Measurements from ENCODE around the gene NBAS.

DNA sequence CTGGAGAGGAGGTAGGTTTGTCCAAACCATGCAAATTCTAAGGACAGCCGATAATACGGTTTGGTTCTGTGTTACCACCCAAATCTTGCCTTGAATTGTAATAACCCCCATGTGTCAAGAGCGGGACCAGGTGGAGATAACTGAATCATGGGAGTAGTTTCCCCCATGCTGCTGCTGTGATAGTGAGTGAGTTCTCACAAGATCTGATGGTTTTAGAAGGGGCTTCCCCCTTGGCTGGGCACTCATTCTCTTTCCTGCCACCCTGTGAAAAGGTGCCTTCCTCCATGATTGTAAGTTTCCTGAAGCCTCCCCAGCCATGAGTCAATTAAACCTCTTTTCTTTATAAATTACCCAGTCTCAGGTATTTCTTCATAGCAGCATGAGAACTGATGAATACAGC lies 295.2 kb downstream of the NBAS start:
- TF ChIP-seq, protein P1, sequence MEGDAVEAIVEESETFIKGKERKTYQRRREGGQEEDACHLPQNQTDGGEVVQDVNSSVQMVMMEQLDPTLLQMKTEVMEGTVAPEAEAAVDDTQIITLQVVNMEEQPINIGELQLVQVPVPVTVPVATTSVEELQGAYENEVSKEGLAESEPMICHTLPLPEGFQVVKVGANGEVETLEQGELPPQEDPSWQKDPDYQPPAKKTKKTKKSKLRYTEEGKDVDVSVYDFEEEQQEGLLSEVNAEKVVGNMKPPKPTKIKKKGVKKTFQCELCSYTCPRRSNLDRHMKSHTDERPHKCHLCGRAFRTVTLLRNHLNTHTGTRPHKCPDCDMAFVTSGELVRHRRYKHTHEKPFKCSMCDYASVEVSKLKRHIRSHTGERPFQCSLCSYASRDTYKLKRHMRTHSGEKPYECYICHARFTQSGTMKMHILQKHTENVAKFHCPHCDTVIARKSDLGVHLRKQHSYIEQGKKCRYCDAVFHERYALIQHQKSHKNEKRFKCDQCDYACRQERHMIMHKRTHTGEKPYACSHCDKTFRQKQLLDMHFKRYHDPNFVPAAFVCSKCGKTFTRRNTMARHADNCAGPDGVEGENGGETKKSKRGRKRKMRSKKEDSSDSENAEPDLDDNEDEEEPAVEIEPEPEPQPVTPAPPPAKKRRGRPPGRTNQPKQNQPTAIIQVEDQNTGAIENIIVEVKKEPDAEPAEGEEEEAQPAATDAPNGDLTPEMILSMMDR (IDR thresholded peaks at IDR 0.05 in 4 of 5, conservative IDR thresholded peaks at IDR 0.05 in 1 of 5) = no peak
- no peak for TF ChIP-seq POLR2A (IDR thresholded peaks at IDR 0.05)
